Uterus (tissue), 2 donors: ENCODE data around the gene THSD4.

Experiments used
- CTCF ChIP-seq, 4 experiments: fragments of 200-600 bp in 2 of 4; fragments of 450-650 bp in 2 of 4; sonication (generic) in 2 of 4; IDR thresholded peaks; one replicate each; pipeline ENCODE4 v1.5.1; 2016 to 2019; ENCODE audit warnings: antibody characterized with exemption in 4 of 4, mild to moderate bottlenecking in 2 of 4, moderate library complexity in 1 of 4
- POLR2A ChIP-seq, 2 donors: fragments of 450-650 bp; IDR thresholded peaks; one replicate each; pipeline ENCODE4 v1.6.1; 2016; ENCODE audit warnings: antibody characterized with exemption in 2 of 2, mild to moderate bottlenecking in 1 of 2, moderate library complexity in 1 of 2

GRCh38 chr15:71749500-71749899 is 634.2 kb downstream of the THSD4 start:
- TF ChIP-seq CTCF (IDR thresholded peaks at IDR 0.05), result no peak
- no peak for TF ChIP-seq POLR2A (IDR thresholded peaks at IDR 0.05)
